ENCODE results near the gene PCSK2. TPM values are rescaled to one million over a fixed set of nuclear protein-coding genes. Genes with fewer than 3 reads are reported as not detected.

Gene PCSK2
- total RNA-seq, 4 donors from 2014 or later: under 0.01 to 0.18 (median 0.18) TPM; not detected in 1

DNA sequence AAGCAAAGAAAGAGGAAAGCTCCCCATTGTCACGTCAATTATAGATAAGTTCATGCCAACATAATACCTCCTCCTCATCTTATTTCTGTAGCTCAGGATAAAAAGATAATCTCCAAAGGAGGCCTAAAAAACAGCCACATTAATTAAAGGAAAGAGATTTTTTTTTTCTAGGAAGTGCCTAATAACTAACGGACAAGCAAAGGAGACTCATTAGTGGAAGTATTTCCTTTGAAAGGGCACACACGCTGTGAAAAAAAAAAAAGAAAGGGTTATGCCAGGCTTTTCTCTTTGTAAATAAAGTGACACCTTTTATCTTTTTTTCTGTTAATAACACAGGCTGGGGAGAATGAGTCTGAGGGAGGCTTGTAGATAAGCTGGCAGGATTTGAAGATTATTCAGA, 55.7 kb downstream of the PCSK2 start:
- H3K27ac ChIP-seq: no peak overlapping the region
- no peaks in the 10 kb centered on the region for H3K36me3 ChIP-seq
- no peaks in the 10 kb centered on the region for H3K4me1 ChIP-seq
- no peak for DNase-seq
- 62 to 84% methylated on average over 3 of the region's 3 CpGs for WGBS, 2 donors
- H3K27me3 ChIP-seq: no peaks in the 10 kb centered on the region
- TF ChIP-seq, protein P1, sequence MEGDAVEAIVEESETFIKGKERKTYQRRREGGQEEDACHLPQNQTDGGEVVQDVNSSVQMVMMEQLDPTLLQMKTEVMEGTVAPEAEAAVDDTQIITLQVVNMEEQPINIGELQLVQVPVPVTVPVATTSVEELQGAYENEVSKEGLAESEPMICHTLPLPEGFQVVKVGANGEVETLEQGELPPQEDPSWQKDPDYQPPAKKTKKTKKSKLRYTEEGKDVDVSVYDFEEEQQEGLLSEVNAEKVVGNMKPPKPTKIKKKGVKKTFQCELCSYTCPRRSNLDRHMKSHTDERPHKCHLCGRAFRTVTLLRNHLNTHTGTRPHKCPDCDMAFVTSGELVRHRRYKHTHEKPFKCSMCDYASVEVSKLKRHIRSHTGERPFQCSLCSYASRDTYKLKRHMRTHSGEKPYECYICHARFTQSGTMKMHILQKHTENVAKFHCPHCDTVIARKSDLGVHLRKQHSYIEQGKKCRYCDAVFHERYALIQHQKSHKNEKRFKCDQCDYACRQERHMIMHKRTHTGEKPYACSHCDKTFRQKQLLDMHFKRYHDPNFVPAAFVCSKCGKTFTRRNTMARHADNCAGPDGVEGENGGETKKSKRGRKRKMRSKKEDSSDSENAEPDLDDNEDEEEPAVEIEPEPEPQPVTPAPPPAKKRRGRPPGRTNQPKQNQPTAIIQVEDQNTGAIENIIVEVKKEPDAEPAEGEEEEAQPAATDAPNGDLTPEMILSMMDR (IDR thresholded peaks at IDR 0.05): no peak
- no peak for TF ChIP-seq POLR2A (IDR thresholded peaks at IDR 0.05)
- H3K4me3 ChIP-seq: no peak overlapping the region
- H3K9me3 ChIP-seq: no peaks in the 10 kb centered on the region
- intact Hi-C loops (cut with DNase I): no loop called here

DNA sequence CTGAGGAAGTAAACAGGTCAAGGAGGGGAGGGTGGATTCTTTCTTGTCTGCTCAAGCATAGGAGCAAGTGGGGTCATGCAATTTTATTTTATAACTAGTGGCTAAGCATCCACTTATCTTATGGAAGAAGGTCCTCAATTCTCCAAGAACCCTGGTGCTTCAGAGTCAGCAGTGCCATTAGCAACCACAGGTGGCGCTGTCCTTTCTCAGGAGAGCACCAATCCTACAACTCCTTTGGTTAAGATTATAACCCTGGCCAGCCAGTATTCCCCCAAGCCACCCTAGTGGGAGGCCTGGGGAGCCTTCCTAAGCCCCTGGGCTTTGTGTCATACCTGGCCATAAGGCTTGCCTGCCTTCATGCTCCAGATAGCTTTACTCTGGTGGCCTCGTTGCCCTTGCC, 60.7 kb downstream of the PCSK2 start:
- DNase-seq: no peak
- no peaks in the 10 kb centered on the region for H3K9me3 ChIP-seq
- H3K36me3 ChIP-seq: no peaks in the 10 kb centered on the region
- no peaks in the 10 kb centered on the region for H3K4me1 ChIP-seq
- TF ChIP-seq POLR2A (IDR thresholded peaks at IDR 0.05): no peak
- TF ChIP-seq, protein P1 (IDR thresholded peaks at IDR 0.05): no peak
- 65 to 78% methylated on average over 1 to 2 of the region's 2 CpGs for WGBS, 2 donors
- no peak overlapping the region for H3K27ac ChIP-seq
- no peak overlapping the region for H3K4me3 ChIP-seq
- intact Hi-C loops (cut with DNase I): no loop called here
- no peaks in the 10 kb centered on the region for H3K27me3 ChIP-seq

DNA sequence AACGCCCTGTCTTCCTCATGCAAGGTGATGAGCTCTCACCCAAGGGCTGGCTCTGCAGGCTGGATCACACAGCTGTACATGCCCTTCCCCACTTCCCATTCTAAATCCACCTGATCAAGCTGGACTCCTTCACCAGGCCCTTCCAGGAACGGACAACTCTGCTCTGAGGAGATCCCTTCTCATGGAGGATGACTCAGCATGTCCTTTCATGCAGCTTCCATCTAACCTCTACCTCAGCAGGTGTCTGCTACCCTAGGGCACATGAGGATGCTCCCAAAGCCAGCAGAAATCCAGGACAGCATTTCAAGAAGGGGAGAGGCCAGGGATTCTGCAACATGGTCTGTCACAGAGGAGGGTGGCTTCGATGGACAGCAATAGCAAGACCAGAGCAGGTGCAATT, 61.2 kb downstream of the PCSK2 start:
- WGBS, 2 donors: 79 to 88% methylated on average over 1 to 2 of the region's 3 CpGs
- intact Hi-C loops (cut with DNase I): no loop called here
- H3K4me3 ChIP-seq: no peak overlapping the region
- H3K36me3 ChIP-seq: no peaks in the 10 kb centered on the region
- no peak overlapping the region for H3K27ac ChIP-seq
- no peak for DNase-seq
- TF ChIP-seq, protein P1 (IDR thresholded peaks at IDR 0.05): no peak
- TF ChIP-seq POLR2A (IDR thresholded peaks at IDR 0.05): no peak
- H3K4me1 ChIP-seq: no peaks in the 10 kb centered on the region
- no peaks in the 10 kb centered on the region for H3K9me3 ChIP-seq
- no peaks in the 10 kb centered on the region for H3K27me3 ChIP-seq

DNA sequence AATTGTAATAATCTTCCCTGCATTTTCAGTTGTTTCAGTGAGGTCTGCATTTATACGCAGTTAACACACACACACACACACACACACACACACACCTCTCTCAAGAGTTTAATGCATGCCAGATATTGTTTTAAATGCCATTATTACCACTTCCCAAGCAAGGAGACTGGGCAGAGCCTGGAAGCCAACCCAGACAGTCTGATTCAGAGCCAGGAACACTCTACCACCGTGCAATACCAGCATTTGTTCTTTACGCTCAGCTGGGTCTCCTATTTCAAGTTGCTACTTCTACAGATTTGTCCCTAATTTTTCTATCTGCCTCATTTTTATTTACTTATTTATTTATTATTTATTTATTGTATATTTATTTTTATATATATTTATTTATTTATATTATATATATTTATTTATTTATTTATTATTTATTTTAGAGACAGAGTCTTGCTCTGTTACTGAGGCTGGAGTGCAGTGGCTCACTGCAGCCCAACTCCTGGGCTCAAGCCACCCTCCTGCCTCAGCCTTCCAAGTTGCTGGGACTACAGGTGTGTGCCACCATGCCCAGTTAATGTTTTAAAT, 68.4 kb downstream of the PCSK2 start:
- DNase-seq: no peak
- H3K36me3 ChIP-seq: no peaks in the 10 kb centered on the region
- H3K4me3 ChIP-seq: no peak overlapping the region
- H3K9me3 ChIP-seq: no peaks in the 10 kb centered on the region
- H3K27me3 ChIP-seq: no peaks in the 10 kb centered on the region
- H3K4me1 ChIP-seq: no peaks in the 10 kb centered on the region
- no peak overlapping the region for H3K27ac ChIP-seq
- WGBS, 2 donors: 81 to 91% methylated on average over 3 of the region's 3 CpGs
- intact Hi-C loops (cut with DNase I): no loop called here
- TF ChIP-seq, protein P1 (IDR thresholded peaks at IDR 0.05): no peak
- no peak for TF ChIP-seq POLR2A (IDR thresholded peaks at IDR 0.05)

DNA sequence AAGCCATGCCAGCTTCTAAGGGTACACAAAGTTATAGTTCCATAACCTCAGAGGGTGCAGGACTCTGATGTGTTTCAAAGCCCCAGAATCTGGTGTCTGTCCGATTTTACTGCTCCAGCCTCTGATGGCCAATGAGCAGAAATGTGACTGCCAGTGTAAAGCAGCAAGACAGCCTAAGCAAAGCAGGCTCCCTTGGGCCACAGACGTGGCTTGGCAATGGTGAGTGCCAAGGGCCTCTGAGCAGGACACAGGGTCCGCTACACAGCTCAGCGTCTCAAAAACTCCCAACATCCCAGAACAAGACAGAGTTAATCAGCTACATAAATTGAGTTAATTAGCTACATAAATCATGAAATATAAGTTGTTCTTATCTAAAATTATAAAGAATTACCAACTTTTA, 69.2 kb downstream of the PCSK2 start:
- H3K27ac ChIP-seq: no peak overlapping the region
- WGBS, 2 donors: 70 to 100% methylated on average over 2 to 4 of the region's 4 CpGs
- H3K4me3 ChIP-seq: no peak overlapping the region
- intact Hi-C loops (cut with DNase I): no loop called here
- no peaks in the 10 kb centered on the region for H3K4me1 ChIP-seq
- no peak for DNase-seq
- no peaks in the 10 kb centered on the region for H3K27me3 ChIP-seq
- H3K9me3 ChIP-seq: no peaks in the 10 kb centered on the region
- TF ChIP-seq, protein P1 (IDR thresholded peaks at IDR 0.05): no peak
- no peak for TF ChIP-seq POLR2A (IDR thresholded peaks at IDR 0.05)
- no peaks in the 10 kb centered on the region for H3K36me3 ChIP-seq

Measured in esophagus squamous epithelium (tissue), 5 donors.